ENCODE results near the gene FNBP1. TPM values are rescaled to one million over a fixed set of nuclear protein-coding genes. Genes with fewer than 3 reads are reported as not detected.
A peak's percentile ranks its signal among the peaks of the same experiment; 100 is the strongest.

Gene FNBP1
- 100 to 1,000 TPM; 153 to 167 TPM for total RNA-seq

DNA sequence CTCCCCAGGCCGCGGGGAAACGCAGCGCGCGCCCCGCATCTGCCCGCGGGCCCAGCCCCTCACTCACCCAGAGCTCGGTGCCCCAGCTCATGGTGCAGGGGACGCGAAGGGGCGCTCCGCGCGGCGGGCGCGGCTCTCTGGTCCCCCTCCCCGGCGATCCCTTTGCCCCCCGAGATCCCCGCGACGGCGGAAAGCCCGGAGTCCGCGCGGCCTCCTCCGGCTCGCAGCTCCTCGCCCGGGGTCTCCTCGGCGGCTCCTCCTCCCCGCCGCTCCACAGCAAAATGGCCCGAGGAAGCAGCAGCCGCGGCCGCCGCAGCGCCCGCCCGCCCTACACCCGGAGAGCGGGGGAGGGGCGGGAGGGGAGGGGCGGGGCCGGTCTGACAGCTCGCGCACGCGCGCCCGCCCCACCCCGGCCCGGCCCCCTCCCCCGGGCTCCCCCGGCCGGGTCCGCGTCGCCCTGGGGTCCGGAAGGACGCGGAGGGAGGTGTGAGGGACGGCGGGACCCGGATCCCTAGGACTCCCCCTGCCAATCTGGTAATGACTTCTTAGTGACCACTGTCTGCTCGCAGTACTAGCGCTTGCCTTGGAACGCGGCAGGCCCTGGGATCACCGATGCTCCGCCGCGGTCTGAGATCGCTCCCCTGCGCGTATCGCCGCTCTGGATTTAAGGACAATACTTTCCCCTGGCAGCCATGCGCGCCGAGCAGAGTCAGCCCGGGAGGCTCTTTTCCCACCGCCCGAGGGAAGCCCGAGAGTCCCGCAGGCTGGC lies at the start of gene FNBP1:
Gene FNBP1, minus strand, starts transcription at position 305 of the 769 bp plus-strand sequence. Its CDS starts 214 bp downstream, at position 91.
- no peaks in the 10 kb centered on the region for H3K27me3 Mint-ChIP-seq
- peaks cover 11% of the 10 kb centered on the region for H3K36me3 Mint-ChIP-seq
- ATAC-seq (peak; percentile 60), DNase-seq (peak; percentile 83)
- peak within 1 kb of the TSS; percentile 98 for H3K4me3 Mint-ChIP-seq
- peak within 1 kb of the TSS; percentile 97 for H3K27ac Mint-ChIP-seq
- H3K9me3 Mint-ChIP-seq (ENCODE audit: low read depth), result no peaks in the 10 kb centered on the region
- H3K4me1 Mint-ChIP-seq, result peaks cover 45% of the 10 kb centered on the region
- CTCF ChIA-PET, result interaction anchor here (0.9 to 2.8 kb wide), 4 partner anchors 10 to 156 kb away, joined by 3 to 17 read pairs (median 6); no protein-coding TSS in a partner anchor

DNA sequence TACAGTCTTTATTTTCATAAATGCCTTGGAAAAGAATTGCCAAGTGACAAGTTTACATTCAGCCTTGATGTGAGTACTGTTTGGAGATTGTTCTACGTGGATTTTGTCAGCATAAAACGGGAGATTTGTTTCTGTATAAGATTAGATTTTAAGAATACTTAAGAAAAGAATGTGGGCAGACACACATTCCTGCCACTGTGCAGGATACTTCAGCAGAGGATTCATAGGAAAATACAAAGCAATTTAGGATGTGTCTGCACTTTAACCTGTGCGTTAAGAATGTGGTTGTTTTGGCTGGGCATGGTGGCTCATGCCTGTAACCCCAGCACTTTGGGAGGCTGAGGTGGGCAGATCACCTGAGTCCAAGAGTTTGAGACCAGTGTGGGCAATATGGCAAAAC lies 47.9 kb upstream of the FNBP1 start:
- peaks cover 50% of the 10 kb centered on the region for H3K36me3 Mint-ChIP-seq
- H3K27me3 Mint-ChIP-seq, result no peaks in the 10 kb centered on the region
- no peak overlapping the region for H3K27ac Mint-ChIP-seq
- CTCF ChIA-PET, result no interaction called here
- H3K9me3 Mint-ChIP-seq (ENCODE audit: low read depth), result no peaks in the 10 kb centered on the region
- H3K4me1 Mint-ChIP-seq, result peaks cover 13% of the 10 kb centered on the region
- DNase-seq (no peak), ATAC-seq (no peak)
- no peak overlapping the region for H3K4me3 Mint-ChIP-seq

DNA sequence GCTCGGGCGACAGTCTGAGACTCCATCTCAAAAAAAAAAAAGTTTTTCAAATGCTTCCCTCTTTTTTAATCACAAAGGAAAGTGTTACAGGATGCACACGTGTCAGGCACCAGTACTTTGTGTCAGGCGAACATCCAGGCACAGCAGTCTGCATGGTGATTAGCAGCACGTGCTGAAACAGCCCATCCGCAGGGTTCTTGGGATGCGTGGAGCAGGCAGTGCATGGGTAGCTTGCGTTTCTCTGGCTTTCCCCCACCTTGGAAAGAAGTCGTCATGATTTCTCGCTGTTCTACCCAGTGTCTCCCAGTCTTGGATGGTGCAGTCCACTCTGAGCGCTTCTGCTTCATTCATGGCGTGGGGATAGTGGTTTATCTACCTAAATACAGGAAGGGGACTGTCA lies 46.2 kb upstream of the FNBP1 start:
- Mint-ChIP-seq H3K27me3 (no peaks in the 10 kb centered on the region), H3K36me3 (peaks cover 39% of the 10 kb centered on the region), H3K4me1 (peaks cover 5% of the 10 kb centered on the region), H3K9me3 (ENCODE audit: low read depth) (no peaks in the 10 kb centered on the region), H3K27ac (no peak overlapping the region), H3K4me3 (no peak overlapping the region)
- CTCF ChIA-PET, result no interaction called here
- ATAC-seq (no peak), DNase-seq (no peak)

DNA sequence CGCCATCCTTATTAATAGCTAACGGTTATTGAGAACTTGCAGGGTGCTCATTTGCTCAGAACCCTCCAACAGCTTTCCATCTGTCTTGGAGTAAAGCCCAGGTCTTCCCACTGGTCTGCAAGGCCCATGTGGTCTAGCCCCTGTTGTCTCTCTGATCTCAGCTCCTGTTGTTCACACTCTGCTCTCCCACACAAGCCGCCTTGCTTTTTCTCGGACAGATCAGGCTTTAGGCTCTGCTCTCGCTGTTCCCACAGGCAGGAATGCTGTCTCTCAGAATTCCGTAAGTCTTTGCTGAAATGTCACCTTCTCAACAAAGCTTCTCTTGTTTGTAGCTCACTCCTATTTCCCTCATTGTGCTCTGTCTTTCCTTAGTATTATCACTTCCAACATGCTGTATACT lies 45.1 kb upstream of the FNBP1 start:
- CTCF ChIA-PET, result interaction anchor here (0.9 to 1.1 kb wide), 2 partner anchors 19 to 203 kb away, joined by 3 read pairs; no protein-coding TSS in a partner anchor
- Mint-ChIP-seq H3K4me3 (no peak overlapping the region), H3K4me1 (peaks cover 5% of the 10 kb centered on the region), H3K9me3 (ENCODE audit: low read depth) (no peaks in the 10 kb centered on the region), H3K27ac (no peak overlapping the region), H3K27me3 (no peaks in the 10 kb centered on the region), H3K36me3 (peaks cover 36% of the 10 kb centered on the region)
- ATAC-seq, result no peak
- DNase-seq, result no peak

DNA sequence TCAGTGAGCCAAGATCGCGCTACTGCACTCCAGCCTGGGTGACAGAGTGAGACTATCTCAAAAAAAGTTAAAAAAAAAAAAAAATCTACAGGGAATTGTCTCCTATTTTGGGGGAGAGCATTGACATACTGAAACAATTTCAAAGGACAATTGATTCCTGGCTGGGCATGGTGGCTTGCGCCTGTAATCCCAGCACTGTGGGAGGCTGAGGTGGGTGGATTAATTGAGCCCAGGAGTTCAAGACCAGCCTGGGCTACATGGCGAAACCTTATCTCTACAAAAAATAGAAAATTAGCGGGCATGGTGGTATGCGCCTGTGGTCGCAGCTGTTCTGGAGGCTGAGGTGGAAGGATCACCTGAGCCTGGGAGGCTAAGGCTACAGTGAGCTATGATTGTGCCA lies 41.3 kb upstream of the FNBP1 start:
- Mint-ChIP-seq H3K27me3 (no peaks in the 10 kb centered on the region), H3K4me1 (no peaks in the 10 kb centered on the region), H3K9me3 (ENCODE audit: low read depth) (no peaks in the 10 kb centered on the region), H3K27ac (no peak overlapping the region), H3K36me3 (peaks cover 31% of the 10 kb centered on the region), H3K4me3 (no peak overlapping the region)
- DNase-seq (no peak), ATAC-seq (no peak)
- CTCF ChIA-PET, result no interaction called here

DNA sequence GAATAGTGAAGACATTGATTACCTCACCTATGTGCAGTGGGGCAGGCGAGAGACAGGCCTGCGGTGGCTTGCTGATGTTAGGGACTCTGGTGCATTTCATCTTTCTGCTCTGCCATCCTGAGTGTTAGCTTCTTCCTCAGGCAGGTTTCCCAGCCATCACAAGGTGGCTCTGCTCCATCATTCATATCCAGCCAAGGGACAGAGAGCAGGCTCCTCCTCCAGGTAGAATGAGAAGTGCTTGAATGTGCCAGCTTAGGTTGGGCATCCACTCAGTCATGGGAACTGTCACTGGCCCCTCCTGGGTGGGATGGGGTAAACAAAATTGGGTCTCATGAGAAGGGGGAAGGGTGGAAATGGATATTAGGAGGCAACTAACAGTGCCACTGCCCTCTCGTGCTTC lies 35.6 kb upstream of the FNBP1 start:
- no peak for DNase-seq
- Mint-ChIP-seq H3K27me3 (no peaks in the 10 kb centered on the region), H3K4me1 (peaks cover 10% of the 10 kb centered on the region), H3K4me3 (no peak overlapping the region), H3K27ac (no peak overlapping the region), H3K36me3 (peaks cover 40% of the 10 kb centered on the region), H3K9me3 (ENCODE audit: low read depth) (no peaks in the 10 kb centered on the region)
- CTCF ChIA-PET, result interaction anchor here (0.9 to 1.0 kb wide), 2 partner anchors 25 to 133 kb away, joined by 3 to 4 read pairs; partner anchors contain the start of gene GPR107
- ATAC-seq, result no peak

DNA sequence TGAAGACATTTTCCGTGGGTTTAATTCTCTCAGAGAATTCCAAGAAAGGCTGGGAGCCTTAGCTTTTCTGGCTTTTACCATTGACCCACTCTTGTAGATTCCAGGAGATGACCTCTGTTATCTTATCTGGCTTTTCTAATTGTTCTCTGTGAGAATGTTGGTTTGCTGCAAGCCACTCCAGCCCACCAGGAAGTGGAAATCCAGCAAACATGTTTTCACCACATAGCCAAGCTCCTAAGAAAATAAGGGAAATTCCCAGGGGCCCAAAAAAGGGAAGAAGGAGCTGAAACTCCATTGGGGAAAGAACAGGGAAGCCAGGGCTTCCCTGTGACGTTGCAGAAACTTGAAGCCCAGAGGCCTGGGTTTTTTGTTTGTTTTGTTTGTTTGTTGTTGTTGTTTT lies 30.4 kb upstream of the FNBP1 start:
- no peaks in the 10 kb centered on the region for H3K9me3 Mint-ChIP-seq (ENCODE audit: low read depth)
- H3K4me1 Mint-ChIP-seq, result peaks cover 23% of the 10 kb centered on the region
- H3K36me3 Mint-ChIP-seq, result peaks cover 16% of the 10 kb centered on the region
- H3K27ac Mint-ChIP-seq, result no peak overlapping the region
- DNase-seq (no peak), ATAC-seq (no peak)
- no peaks in the 10 kb centered on the region for H3K27me3 Mint-ChIP-seq
- no peak overlapping the region for H3K4me3 Mint-ChIP-seq
- CTCF ChIA-PET, result no interaction called here

DNA sequence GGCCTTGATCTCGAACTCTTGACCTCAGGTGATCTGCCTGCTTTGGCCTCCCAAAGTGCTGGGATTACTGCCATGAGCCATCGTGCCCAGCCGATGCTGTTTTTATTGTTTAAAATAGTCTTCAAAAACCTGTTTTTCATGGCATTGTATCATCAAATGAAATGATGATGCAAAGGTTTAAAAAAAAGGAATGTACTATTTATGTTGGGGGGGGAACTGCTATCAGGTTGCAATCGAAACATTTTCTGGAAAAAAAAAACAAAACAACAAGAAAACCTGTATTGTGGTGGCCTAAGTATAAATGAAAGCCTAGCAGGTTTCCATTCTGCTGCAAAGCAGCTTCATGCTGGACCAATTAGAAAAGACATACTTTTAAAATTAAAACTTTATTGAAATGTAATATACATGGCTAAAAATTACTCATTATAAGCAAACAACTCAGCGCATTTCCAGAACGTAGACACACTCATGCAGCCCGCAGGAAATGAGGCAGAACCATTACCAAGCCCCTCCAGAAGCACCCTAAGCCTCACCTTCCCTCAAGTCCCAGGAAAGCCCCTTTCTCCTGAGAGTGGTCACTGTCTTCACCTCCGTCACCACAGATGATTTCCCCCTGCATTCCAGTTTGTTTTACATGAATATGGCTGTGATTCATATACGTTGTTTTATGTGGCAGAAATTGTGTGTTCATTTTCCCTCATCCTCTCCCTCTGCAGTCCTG lies 29.7 kb upstream of the FNBP1 start:
- Mint-ChIP-seq H3K27me3 (no peaks in the 10 kb centered on the region), H3K27ac (no peak overlapping the region), H3K4me3 (no peak overlapping the region), H3K9me3 (ENCODE audit: low read depth) (no peaks in the 10 kb centered on the region), H3K36me3 (peaks cover 12% of the 10 kb centered on the region), H3K4me1 (peaks cover 23% of the 10 kb centered on the region)
- ATAC-seq, result no peak
- no peak for DNase-seq
- CTCF ChIA-PET, result no interaction called here

DNA sequence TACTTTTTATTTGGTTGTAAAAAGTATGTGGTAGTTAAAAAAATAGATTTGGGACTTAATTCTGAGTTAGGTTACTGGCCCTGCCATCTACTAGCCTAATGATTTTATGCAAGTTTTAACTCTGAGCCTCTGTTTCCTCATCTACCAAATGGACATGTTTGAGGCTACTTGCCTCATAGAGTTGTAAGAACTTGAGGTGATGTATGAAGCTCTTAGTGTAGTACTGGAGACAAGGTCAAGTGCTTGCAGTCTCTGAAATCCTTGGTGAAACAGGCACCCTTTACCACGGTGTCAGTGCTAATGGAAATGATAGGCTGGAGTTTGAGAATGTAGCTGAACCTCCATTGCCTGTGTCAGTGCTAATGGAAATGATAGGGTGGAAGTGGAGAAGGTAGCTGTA lies 26.1 kb upstream of the FNBP1 start:
- ATAC-seq (no peak), DNase-seq (no peak)
- H3K27me3 Mint-ChIP-seq, result no peaks in the 10 kb centered on the region
- H3K27ac Mint-ChIP-seq, result no peak overlapping the region
- H3K4me3 Mint-ChIP-seq, result no peak overlapping the region
- peaks cover 5% of the 10 kb centered on the region for H3K36me3 Mint-ChIP-seq
- H3K9me3 Mint-ChIP-seq (ENCODE audit: low read depth), result no peaks in the 10 kb centered on the region
- H3K4me1 Mint-ChIP-seq, result peaks cover 16% of the 10 kb centered on the region
- CTCF ChIA-PET, result interaction anchor here (0.8 to 1.7 kb wide), 3 partner anchors 10 to 232 kb away, joined by 3 to 6 read pairs (median 3); no protein-coding TSS in a partner anchor

DNA sequence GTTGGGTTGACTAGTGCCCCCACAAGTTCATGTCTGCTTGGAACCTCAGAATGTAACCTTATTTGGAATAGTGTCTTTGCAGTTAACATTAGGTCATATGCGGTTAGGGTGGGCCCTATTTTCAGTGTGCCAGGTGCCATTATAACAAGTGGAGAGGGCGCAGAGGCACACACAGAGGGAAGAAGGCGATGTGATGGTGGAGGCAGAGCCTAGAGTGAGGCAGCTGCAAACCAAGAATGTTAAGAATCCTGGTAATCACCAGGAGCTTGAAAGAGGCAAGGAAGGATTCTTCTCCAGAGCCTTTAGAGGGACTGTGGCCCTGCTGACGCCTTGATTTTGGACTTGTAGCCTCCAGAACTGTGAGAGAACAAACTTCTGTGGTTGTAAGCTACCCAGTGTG lies 21.6 kb upstream of the FNBP1 start:
- no peak for DNase-seq
- no peak overlapping the region for H3K4me3 Mint-ChIP-seq
- H3K4me1 Mint-ChIP-seq, result peaks cover 13% of the 10 kb centered on the region
- no peaks in the 10 kb centered on the region for H3K27me3 Mint-ChIP-seq
- H3K9me3 Mint-ChIP-seq (ENCODE audit: low read depth), result no peaks in the 10 kb centered on the region
- CTCF ChIA-PET, result interaction anchor here (1.8 kb wide), 1 partner anchor 11 kb away, joined by 3 read pairs; the partner anchor contains the start of gene GPR107
- no peak overlapping the region for H3K27ac Mint-ChIP-seq
- no peak for ATAC-seq
- peaks cover 5% of the 10 kb centered on the region for H3K36me3 Mint-ChIP-seq

DNA sequence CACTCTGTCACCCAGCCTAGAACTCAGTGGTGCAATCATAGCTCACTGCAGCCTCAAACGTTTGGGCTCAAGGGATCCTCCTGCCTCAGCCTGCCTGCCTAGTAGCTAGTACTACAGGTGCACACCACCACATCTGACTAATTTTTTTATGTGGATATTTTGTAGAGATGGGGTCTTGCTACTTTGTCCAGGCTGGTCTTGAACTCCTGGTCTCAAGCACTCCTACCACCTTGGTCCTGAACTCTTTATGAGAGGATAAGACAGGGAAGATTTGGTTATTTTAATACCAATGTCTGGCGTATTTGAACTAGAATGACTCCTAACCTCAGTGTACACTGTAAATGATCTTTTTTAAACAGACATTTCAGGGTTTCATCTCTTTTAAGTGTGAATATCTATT lies 19.8 kb upstream of the FNBP1 start:
- no peaks in the 10 kb centered on the region for H3K27me3 Mint-ChIP-seq

DNA sequence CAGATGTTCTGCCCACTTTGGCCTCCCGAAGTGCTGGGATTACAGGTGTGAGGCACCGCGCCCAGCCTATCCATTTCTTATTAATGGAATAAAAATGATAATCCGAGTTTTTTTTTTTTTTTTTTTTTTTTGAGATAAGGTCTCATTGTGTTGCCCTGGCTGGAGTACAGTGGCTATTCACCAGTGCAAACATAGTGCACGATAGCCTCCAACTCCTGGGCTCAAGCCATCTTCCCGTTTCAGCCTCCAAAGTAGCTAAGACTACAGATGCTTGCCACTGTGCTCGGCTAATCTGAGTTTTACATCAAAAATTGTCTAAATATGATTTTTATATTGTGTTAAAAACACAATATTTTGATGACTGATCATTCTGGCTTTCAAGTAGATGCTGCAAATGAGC lies 17.3 kb upstream of the FNBP1 start:
- no peak for DNase-seq
- Mint-ChIP-seq H3K4me1 (peaks cover 19% of the 10 kb centered on the region), H3K4me3 (no peak overlapping the region), H3K9me3 (ENCODE audit: low read depth) (no peaks in the 10 kb centered on the region), H3K27ac (no peak overlapping the region), H3K36me3 (peaks cover 11% of the 10 kb centered on the region), H3K27me3 (no peaks in the 10 kb centered on the region)
- CTCF ChIA-PET, result interaction anchor here (0.7 to 2.0 kb wide), 2 partner anchors 10 to 175 kb away, joined by 3 to 6 read pairs; no protein-coding TSS in a partner anchor
- no peak for ATAC-seq

More for the DNA sequence above, 19.8 kb upstream of the FNBP1 start:
- Mint-ChIP-seq H3K4me1 (peaks cover 15% of the 10 kb centered on the region), H3K36me3 (peaks cover 14% of the 10 kb centered on the region), H3K4me3 (no peak overlapping the region), H3K9me3 (ENCODE audit: low read depth) (no peaks in the 10 kb centered on the region), H3K27ac (no peak overlapping the region)
- DNase-seq (no peak), ATAC-seq (no peak)
- CTCF ChIA-PET, result no interaction called here

DNA sequence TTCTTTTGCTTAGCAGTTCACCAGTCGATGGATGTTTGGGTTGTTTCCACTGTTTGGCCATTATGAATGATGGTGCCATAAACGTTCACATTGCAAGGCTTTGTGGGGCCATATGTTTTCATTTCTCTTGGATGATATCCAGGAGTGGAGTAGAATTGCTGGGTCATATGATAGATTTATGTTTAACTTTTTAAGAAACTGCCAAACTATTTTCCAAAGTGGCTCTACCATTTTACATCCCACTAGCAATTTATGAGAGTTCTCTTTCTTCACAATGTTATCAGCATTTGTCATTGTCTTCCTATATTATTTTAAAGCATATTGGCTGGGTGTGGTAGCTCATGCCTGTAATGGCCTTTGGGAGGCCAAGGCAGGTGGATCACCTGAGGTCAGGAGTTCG lies 15.9 kb upstream of the FNBP1 start:
- DNase-seq (no peak), ATAC-seq (no peak)
- H3K4me1 Mint-ChIP-seq, result peaks cover 27% of the 10 kb centered on the region
- peaks cover 11% of the 10 kb centered on the region for H3K36me3 Mint-ChIP-seq
- no peaks in the 10 kb centered on the region for H3K9me3 Mint-ChIP-seq (ENCODE audit: low read depth)
- H3K27ac Mint-ChIP-seq, result no peak overlapping the region
- CTCF ChIA-PET, result interaction anchor here (0.9 to 2.0 kb wide), 4 partner anchors 9 to 174 kb away, joined by 3 to 6 read pairs (median 6); no protein-coding TSS in a partner anchor
- no peak overlapping the region for H3K4me3 Mint-ChIP-seq
- no peaks in the 10 kb centered on the region for H3K27me3 Mint-ChIP-seq
